GM12875 (cell line): ENCODE data around the gene VBP1.

Experiments used
- H3K4me3 ChIP-seq: one replicate; pipeline ENCODE4 v1.5.1; 2011; ENCODE audit warnings: low read depth, low read length, control low read depth
- TF ChIP-seq, protein P1 (sequence below): IDR thresholded peaks from 2 replicates; pipeline ENCODE4 v1.5.1; 2011; ENCODE audit warnings: low read depth, mild to moderate bottlenecking, control low read depth, inconsistent platforms, low read length, moderate library complexity, borderline replicate concordance; ENCODE audit not compliant: insufficient read depth

The VBP1 gene, protein sequence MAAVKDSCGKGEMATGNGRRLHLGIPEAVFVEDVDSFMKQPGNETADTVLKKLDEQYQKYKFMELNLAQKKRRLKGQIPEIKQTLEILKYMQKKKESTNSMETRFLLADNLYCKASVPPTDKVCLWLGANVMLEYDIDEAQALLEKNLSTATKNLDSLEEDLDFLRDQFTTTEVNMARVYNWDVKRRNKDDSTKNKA

DNA sequence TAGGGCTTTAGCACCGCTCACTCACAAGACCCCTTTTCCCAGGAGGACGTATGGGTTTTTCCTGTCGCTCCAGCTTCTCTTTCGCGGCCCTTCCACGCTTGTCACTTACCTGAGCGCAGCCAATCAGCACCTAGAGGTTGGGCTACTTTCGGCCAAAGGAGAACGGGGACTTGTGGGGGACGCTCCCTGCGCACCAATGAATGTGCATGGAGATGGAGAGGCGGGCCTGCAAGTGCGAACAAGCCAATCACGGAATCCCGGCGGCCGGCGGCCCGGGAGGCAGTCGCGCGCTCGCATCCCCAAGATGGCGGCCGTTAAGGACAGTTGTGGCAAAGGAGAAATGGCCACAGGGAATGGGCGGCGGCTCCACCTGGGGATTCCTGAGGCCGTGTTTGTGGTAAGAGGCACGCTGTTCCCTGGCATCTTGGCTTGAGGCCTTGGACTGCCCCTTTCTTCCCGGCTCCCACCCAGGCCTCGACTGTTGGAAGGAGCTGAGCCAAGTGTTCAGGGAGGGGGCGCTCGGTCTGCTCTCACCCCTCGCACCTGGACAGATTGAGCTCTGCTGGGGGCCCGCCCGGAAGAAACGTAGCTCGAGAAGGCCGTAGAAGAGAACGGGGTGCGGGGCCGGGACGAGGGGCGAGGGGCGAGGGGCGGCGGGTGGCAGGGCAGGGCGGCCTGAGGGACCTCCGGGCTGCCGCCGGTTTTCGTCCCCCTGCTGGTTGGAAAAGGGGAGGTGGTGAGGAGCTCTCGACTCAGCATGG lies at the start of gene VBP1:
Gene VBP1 (plus strand): TSS at position 282 of the 761 bp plus-strand sequence. CDS start 23 bp downstream, at position 305.
- TF ChIP-seq, protein P1, sequence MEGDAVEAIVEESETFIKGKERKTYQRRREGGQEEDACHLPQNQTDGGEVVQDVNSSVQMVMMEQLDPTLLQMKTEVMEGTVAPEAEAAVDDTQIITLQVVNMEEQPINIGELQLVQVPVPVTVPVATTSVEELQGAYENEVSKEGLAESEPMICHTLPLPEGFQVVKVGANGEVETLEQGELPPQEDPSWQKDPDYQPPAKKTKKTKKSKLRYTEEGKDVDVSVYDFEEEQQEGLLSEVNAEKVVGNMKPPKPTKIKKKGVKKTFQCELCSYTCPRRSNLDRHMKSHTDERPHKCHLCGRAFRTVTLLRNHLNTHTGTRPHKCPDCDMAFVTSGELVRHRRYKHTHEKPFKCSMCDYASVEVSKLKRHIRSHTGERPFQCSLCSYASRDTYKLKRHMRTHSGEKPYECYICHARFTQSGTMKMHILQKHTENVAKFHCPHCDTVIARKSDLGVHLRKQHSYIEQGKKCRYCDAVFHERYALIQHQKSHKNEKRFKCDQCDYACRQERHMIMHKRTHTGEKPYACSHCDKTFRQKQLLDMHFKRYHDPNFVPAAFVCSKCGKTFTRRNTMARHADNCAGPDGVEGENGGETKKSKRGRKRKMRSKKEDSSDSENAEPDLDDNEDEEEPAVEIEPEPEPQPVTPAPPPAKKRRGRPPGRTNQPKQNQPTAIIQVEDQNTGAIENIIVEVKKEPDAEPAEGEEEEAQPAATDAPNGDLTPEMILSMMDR = peak; percentile 43; the same call in 1 of the 2 replicates
- peak within 1 kb of the TSS; percentile 83 for H3K4me3 ChIP-seq

DNA sequence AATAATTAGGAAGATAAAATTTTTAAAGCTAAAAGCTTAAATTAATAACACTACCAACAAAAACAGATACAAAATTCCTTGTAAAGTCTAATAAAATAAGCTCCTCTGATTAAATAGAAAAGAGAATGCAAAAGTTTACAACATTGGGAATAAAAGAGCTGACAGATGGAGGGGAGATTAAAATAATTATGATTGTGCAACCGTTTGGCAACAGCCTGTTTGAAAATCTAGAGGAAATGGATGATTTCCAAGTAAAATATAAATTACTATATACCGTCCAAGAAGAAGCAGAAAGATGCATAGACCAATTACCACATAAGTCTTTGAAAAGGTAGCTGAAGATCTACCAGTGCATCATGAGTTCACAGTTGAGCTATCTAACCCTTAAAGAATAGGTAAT lies 46.4 kb upstream of the VBP1 start:
- H3K4me3 ChIP-seq = no peak overlapping the region
- TF ChIP-seq, protein P1 = no peak

DNA sequence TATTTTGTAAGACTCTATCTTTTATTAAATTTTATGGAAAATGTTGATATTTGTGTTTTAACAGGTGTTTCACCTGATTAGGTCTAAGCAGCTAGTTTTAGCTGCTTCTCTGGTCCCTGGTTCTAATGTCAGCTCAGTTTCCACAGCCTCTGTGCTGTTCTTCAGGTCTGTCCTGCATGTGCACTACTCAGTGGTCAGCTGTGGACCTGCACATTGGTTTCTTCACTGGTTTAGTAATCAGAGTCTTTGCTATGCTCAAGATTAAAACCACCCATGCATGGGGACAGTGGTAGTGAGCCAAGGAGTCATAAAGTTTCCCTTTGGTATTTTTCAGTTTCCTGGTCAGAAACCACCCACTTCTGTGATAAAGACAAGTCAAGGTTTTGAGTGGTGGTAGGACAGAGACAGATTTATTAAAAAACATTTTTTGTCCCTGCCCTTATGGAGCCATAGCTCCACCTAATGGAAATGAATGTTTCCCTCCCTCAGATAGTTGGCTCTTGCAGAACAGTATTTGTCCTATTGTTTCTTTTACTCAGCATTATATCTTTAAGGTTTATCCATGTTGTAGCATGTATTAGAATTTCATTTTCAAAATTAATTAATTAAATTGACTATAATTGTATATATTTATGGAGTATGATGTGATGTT lies 36.8 kb upstream of the VBP1 start:
- TF ChIP-seq, protein P1 = no peak
- no peak overlapping the region for H3K4me3 ChIP-seq

DNA sequence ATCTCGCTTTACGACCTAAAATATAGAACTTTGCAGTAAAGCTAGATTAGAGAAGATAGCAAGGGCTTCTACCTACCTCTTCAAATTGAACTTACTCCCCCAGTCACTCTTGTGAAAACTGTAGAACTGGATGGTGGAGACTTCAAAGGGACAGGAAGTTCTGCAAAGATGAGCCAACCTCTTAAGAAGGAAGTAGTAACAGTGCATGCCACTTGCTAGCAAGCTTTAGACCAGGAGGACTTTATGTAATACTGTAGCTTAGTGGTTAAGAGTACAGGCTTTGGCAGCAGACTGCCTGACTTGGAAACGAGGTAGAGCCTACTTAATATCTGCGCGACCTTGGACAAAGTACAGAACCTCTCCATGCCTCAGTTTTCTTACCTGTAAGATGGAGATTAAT lies 27.5 kb upstream of the VBP1 start:
- TF ChIP-seq, protein P1 = no peak
- no peak overlapping the region for H3K4me3 ChIP-seq

DNA sequence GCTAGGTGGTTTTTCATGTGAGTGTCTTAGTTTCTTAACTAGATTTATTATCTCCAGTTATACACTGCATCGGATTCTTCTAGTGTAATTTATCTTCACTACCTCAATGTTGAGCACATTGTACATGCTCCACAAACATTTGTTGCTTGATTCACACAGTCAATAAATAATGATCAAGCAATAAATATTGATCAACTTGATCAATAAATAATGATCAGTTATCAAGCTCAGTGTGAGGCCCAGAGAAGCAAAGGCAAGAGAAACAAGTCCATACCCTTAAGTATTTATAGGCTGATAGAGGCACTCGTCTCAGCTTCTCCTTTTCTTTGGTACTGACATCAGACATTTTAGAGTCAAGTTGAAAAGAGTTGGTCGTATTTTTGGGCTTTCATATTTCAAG lies 5.1 kb upstream of the VBP1 start:
- TF ChIP-seq, protein P1 = no peak

DNA sequence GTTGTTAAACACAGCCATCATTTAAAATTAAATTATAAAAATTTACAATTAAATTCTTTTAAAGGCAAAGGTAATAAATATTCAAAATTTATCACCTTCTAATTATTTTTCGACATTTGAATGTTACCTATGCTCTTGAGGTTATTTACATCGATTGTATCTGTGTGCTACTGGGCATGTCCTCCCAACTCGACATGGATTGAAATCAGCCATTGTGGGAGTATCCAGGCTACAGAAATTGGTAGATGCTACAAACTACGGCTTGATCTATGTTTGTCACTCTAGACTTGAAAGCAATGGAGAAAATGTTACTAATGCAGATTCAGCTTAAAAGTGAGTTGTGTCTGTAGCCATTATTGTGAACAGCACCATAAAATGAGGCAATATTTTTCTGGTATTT lies 2.5 kb upstream of the VBP1 start:
- TF ChIP-seq, protein P1 = no peak
- no peak overlapping the region for H3K4me3 ChIP-seq

More for the DNA sequence above, 5.1 kb upstream of the VBP1 start:
- no peak overlapping the region for H3K4me3 ChIP-seq
